GM21723 (cell line): ENCODE results near the gene REG1B.

ENCODE experiments used
- ATAC-seq: cut with Tn5 transposase; IDR thresholded peaks from one replicate; pipeline ENCODE4 v1.9.1; 2021; ENCODE audit warnings: mild to moderate bottlenecking, moderate library complexity; ENCODE audit not compliant: unreplicated experiment

The REG1B gene

GRCh38 chr2:79087785-79088364 is at the start of gene REG1B:
Gene REG1B (minus strand): TSS chr2:79087993. CDS start chr2:79087612, 381 bp downstream.
- ATAC-seq: no peak

GRCh38 chr2:79131687-79132086 is 43.9 kb upstream of the REG1B start:
- no peak for ATAC-seq

GRCh38 chr2:79129804-79130203 is 42.0 kb upstream of the REG1B start:
- ATAC-seq: no peak

GRCh38 chr2:79129260-79129659 is 41.5 kb upstream of the REG1B start:
- ATAC-seq: no peak

- no peak for ATAC-seq
Measured at GRCh38 chr2:79128406-79128805, 40.6 kb upstream of the REG1B start.

- ATAC-seq: no peak
Measured at GRCh38 chr2:79125721-79125985, 37.9 kb upstream of the REG1B start.

GRCh38 chr2:79124907-79125720 is 37.3 kb upstream of the REG1B start:
- no peak for ATAC-seq

GRCh38 chr2:79122676-79123075 is 34.9 kb upstream of the REG1B start:
- no peak for ATAC-seq

- ATAC-seq: no peak
Measured at GRCh38 chr2:79120194-79120713, 32.5 kb upstream of the REG1B start, which contains the start of gene REG1A. Gene REG1A (plus strand): TSS chr2:79120488. CDS start chr2:79120862, 374 bp downstream.

GRCh38 chr2:79116997-79117928 is 29.5 kb upstream of the REG1B start:
- ATAC-seq: no peak

- ATAC-seq: no peak
Measured at GRCh38 chr2:79114797-79115494, 27.2 kb upstream of the REG1B start.

GRCh38 chr2:79112269-79112668 is 24.5 kb upstream of the REG1B start:
- ATAC-seq: no peak

- no peak for ATAC-seq
Measured at GRCh38 chr2:79105259-79105658, 17.5 kb upstream of the REG1B start.

- ATAC-seq: no peak
Measured at GRCh38 chr2:79103214-79103613, 15.4 kb upstream of the REG1B start.

GRCh38 chr2:79101024-79101423 is 13.2 kb upstream of the REG1B start:
- no peak for ATAC-seq

GRCh38 chr2:79100285-79100684 is 12.5 kb upstream of the REG1B start:
- ATAC-seq: no peak

GRCh38 chr2:79099140-79099686 is 11.4 kb upstream of the REG1B start:
- ATAC-seq: no peak

GRCh38 chr2:79097843-79098242 is 10.1 kb upstream of the REG1B start:
- no peak for ATAC-seq

- ATAC-seq: no peak
Measured at GRCh38 chr2:79090693-79091092, 2.9 kb upstream of the REG1B start.

- no peak for ATAC-seq
Measured at GRCh38 chr2:79086255-79086654, 1.5 kb downstream of the REG1B start.
